Colonic mucosa (tissue), 4 donors: Measurements from ENCODE around the gene IFIT1B. TPM values are rescaled to one million over a fixed set of nuclear protein-coding genes. Genes with fewer than 3 reads are reported as not detected.
A peak's percentile ranks its signal among the peaks of the same experiment; 100 is the strongest.

ENCODE experiments used
- DNase-seq: peaks from one replicate; pipeline ENCODE4 v3.0.0-alpha.2; 2020
- H3K27ac ChIP-seq: fragments of 200-600 bp; one replicate; pipeline ENCODE4 v1.8.0; 2021
- H3K27me3 ChIP-seq: fragments of 200-600 bp; one replicate; pipeline ENCODE4 v1.8.0; 2021
- H3K36me3 ChIP-seq: fragments of 200-600 bp; one replicate; pipeline ENCODE4 v1.8.0; 2021
- H3K4me1 ChIP-seq: fragments of 200-600 bp; one replicate; pipeline ENCODE4 v1.8.0; 2021; ENCODE audit warnings: mild to moderate bottlenecking
- H3K4me3 ChIP-seq: fragments of 200-600 bp; one replicate; pipeline ENCODE4 v1.8.0; 2021
- H3K9ac ChIP-seq, 2 donors: one replicate each; pipeline ENCODE4 v1.7.0; 2013; ENCODE audit warnings: control low read depth in 2 of 2, low read depth in 2 of 2, low read length in 2 of 2
- H3K9me3 ChIP-seq: fragments of 200-600 bp; one replicate; pipeline ENCODE4 v1.8.0; 2021
- intact Hi-C: fragments of 100-400 bp; cut with DNase I; formaldehyde crosslinking; loops from one replicate; pipeline ENCODE4 v1.14.1; 2022
- total RNA-seq, 2 donors: library from RNA; stranded (reverse); fragmentation: NEBNext Ultra II Directional in 1 of 2; extraction: Animal tissue kit (Norgen Biotek cat#: 25700) in 1 of 2; gene quantifications; one replicate each; pipeline ENCODE4 v1.2.1, GENCODE V29; 2021
- TF ChIP-seq, protein P1 (sequence below): fragments of 200-600 bp; IDR thresholded peaks from one replicate; pipeline ENCODE4 v1.8.0; 2022; ENCODE audit warnings: antibody characterized with exemption, mild to moderate bottlenecking
- donor health status: healthy.
- donor health status: DM: no; HTN: no; CAD: no.
- donor health status: DM: no; HTN: no; CAD: no.

IFIT1B gene
- total RNA-seq, 2 donors from 2014 or later: not detected

DNA sequence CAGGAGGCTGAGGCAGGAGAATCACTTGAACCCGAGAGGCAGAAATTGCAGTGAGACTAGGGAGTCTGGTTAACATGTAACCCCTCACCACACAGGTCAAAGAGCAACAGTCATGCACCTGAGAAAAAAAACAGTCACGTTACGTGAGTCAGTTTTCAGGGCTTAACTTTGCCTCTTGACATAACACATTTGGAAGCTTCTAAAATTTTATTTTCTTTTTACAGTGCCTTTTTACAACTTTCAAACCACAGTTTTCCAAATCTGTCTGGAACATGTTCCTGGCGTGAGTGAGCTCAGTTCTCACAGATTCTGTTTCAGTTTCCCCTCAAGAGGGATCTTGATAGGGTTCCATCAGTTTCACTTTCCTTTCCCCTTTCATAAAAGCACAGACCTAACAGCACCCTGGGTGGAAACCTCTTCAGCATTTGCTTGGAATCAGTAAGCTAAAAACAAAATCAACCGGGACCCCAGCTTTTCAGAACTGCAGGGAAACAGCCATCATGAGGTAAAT, 45.7 kb upstream of the IFIT1B start:
- no peaks in the 10 kb centered on the region for H3K9me3 ChIP-seq
- H3K27ac ChIP-seq: peak overlapping the region; percentile 64
- H3K27me3 ChIP-seq: no peaks in the 10 kb centered on the region
- no peaks in the 10 kb centered on the region for H3K36me3 ChIP-seq
- peak overlapping the region in 1 of 2 donors; percentile 67 for H3K9ac ChIP-seq
- H3K4me3 ChIP-seq: peak overlapping the region; percentile 22
- TF ChIP-seq, protein P1, sequence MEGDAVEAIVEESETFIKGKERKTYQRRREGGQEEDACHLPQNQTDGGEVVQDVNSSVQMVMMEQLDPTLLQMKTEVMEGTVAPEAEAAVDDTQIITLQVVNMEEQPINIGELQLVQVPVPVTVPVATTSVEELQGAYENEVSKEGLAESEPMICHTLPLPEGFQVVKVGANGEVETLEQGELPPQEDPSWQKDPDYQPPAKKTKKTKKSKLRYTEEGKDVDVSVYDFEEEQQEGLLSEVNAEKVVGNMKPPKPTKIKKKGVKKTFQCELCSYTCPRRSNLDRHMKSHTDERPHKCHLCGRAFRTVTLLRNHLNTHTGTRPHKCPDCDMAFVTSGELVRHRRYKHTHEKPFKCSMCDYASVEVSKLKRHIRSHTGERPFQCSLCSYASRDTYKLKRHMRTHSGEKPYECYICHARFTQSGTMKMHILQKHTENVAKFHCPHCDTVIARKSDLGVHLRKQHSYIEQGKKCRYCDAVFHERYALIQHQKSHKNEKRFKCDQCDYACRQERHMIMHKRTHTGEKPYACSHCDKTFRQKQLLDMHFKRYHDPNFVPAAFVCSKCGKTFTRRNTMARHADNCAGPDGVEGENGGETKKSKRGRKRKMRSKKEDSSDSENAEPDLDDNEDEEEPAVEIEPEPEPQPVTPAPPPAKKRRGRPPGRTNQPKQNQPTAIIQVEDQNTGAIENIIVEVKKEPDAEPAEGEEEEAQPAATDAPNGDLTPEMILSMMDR: no peak
- peak; percentile 45 for DNase-seq
- intact Hi-C loops: no loop called here
- H3K4me1 ChIP-seq: peaks cover 6% of the 10 kb centered on the region

DNA sequence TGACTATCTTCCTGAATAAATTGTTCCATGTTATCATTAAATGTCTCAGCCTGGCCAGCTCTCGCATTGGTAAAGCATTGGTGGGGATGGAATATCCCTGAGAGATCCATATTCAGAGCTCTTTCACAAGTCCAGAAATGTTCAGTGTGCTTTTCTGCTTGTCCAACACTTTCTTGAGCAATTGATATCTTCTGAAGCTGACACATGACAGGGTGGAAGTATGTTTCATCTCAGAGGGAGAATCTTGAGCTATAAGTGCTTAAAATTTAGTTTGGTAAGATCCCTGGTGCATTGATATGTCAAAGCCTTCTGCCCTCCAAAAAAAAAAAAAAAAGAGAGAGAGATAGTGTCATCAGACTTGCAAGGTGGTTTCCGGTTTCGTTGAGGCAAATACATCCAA, 42.6 kb upstream of the IFIT1B start:
- no peaks in the 10 kb centered on the region for H3K9me3 ChIP-seq
- H3K4me1 ChIP-seq: peaks cover 6% of the 10 kb centered on the region
- no peak overlapping the region for H3K9ac ChIP-seq
- H3K36me3 ChIP-seq: no peaks in the 10 kb centered on the region
- intact Hi-C loops: no loop called here
- DNase-seq: no peak
- H3K4me3 ChIP-seq: no peak overlapping the region
- TF ChIP-seq, protein P1: no peak
- no peaks in the 10 kb centered on the region for H3K27me3 ChIP-seq
- H3K27ac ChIP-seq: no peak overlapping the region

DNA sequence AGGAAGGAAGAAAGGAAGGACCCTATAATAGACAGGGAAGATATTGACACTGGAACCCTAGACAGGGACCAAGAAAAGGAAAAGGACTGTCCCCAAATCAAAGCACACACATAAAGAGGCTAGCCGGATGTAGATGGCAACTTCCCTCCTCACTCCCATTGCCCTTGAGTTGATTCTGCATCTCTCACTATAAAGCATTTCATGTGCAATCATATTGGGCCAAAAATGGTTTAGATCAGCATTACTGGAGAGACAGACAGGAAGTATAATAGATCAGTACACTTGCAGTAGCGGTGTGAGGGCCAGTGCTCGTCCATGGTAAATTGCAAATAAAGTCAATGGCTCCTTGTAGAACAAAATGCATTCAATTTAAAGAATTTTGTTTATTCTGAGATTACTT, 41.6 kb upstream of the IFIT1B start:
- no peak for DNase-seq
- TF ChIP-seq, protein P1: no peak
- no peak overlapping the region for H3K9ac ChIP-seq

DNA sequence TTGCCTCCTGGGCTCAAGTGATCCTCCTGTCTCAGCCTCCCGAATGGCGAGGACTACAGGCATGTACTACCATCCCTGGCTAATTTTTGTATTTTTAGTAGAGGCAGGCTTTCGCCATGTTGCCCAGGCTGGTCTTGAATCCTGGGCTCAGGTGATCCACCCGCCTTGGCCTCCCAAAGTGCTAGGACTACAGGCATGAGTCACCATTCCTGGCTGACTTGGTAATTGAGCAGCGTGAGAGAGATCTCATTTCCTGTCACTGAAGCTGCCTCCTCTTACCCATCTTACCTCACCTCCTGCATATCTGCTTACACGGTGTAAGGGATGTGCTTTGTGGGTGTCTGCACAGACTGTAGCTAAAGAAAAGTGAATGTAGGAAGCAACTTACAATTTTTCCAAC, 40.4 kb upstream of the IFIT1B start:
- Histone ChIP-seq H3K27me3 (no peaks in the 10 kb centered on the region), H3K4me1 (peaks cover 6% of the 10 kb centered on the region), H3K36me3 (no peaks in the 10 kb centered on the region), H3K4me3 (no peak overlapping the region), H3K27ac (no peak overlapping the region), H3K9me3 (no peaks in the 10 kb centered on the region), H3K9ac (peak overlapping the region in 1 of 2 donors; percentile 3)
- TF ChIP-seq, protein P1: no peak
- DNase-seq: no peak
- intact Hi-C loops: no loop called here

More for the DNA sequence above, 41.6 kb upstream of the IFIT1B start:
- H3K4me1 ChIP-seq: peaks cover 6% of the 10 kb centered on the region
- H3K36me3 ChIP-seq: no peaks in the 10 kb centered on the region
- no peaks in the 10 kb centered on the region for H3K9me3 ChIP-seq
- H3K27me3 ChIP-seq: no peaks in the 10 kb centered on the region
- H3K27ac ChIP-seq: no peak overlapping the region
- intact Hi-C loops: no loop called here
- H3K4me3 ChIP-seq: no peak overlapping the region

DNA sequence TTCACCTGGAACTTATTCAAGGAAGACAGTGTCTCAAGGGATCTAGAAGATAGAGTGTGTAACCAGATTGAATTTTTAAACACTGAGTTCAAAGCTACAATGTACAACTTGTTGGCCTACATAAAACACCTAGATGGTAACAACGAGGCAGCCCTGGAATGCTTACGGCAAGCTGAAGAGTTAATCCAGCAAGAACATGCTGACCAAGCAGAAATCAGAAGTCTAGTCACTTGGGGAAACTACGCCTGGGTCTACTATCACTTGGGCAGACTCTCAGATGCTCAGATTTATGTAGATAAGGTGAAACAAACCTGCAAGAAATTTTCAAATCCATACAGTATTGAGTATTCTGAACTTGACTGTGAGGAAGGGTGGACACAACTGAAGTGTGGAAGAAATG, 39.1 kb upstream of the IFIT1B start:
- Histone ChIP-seq H3K9ac (no peak overlapping the region), H3K27me3 (no peaks in the 10 kb centered on the region), H3K27ac (no peak overlapping the region), H3K4me1 (no peaks in the 10 kb centered on the region), H3K9me3 (no peaks in the 10 kb centered on the region), H3K4me3 (no peak overlapping the region), H3K36me3 (no peaks in the 10 kb centered on the region)
- intact Hi-C loops: no loop called here
- no peak for DNase-seq
- TF ChIP-seq, protein P1: no peak
